Measurements from ENCODE around the gene MAP1LC3A.

MAP1LC3A gene

DNA sequence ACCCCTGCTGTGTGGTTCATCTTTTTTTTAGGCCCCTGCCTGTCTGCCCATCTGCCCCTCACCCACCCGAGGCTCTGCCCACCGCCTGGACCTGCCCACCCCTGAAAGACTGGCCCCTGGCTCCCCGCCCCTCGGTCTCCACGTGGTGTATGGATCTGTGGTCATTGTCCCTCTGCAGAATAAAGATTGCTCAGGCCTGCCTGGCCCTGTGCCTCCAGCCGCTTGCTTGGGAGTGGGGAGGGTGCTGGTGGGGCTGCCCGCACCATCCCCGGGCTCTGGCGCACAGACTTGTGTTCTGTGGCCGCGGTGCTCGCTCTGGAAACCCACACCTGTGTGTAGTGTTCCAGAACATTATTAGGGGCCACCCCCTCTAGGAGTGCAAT, 1.6 kb downstream of the MAP1LC3A start:
- H3K4me3 ChIP-seq (ENCODE audit: low read length) = no peak overlapping the region
- no peak for DNase-seq (ENCODE audit: low read depth)
- TF ChIP-seq, protein P1, sequence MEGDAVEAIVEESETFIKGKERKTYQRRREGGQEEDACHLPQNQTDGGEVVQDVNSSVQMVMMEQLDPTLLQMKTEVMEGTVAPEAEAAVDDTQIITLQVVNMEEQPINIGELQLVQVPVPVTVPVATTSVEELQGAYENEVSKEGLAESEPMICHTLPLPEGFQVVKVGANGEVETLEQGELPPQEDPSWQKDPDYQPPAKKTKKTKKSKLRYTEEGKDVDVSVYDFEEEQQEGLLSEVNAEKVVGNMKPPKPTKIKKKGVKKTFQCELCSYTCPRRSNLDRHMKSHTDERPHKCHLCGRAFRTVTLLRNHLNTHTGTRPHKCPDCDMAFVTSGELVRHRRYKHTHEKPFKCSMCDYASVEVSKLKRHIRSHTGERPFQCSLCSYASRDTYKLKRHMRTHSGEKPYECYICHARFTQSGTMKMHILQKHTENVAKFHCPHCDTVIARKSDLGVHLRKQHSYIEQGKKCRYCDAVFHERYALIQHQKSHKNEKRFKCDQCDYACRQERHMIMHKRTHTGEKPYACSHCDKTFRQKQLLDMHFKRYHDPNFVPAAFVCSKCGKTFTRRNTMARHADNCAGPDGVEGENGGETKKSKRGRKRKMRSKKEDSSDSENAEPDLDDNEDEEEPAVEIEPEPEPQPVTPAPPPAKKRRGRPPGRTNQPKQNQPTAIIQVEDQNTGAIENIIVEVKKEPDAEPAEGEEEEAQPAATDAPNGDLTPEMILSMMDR (IDR thresholded peaks at IDR 0.05; ENCODE audit: insufficient read depth, low read depth, low read length, missing control alignments) = no peak

DNA sequence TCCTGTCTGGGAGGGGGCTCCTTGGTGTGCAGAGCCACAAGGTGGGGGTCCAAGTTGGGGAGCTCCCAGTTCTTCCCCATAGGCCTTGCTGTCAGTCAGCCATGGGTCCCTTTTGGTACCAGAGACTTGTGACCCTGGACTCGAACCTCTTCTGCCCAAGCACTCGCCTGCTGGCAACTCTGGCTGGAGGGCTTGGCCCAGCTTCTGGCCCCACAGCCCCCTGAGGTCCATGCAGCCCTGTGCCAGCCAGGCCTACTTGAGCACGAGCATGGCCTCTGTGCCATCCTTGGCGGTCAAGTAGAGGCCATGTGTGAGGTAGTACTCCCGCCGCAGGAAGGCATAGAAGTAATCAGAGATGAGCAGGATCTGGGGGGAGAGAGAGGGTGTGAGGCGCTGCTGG, 2.1 kb downstream of the MAP1LC3A start:
- TF ChIP-seq, protein P1 (IDR thresholded peaks at IDR 0.05; ENCODE audit: insufficient read depth, low read depth, low read length, missing control alignments) = no peak
- no peak for DNase-seq (ENCODE audit: low read depth)
- no peak overlapping the region for H3K4me3 ChIP-seq (ENCODE audit: low read length)

GRCh38 chr20:34561661-34562060, 3.1 kb downstream of the MAP1LC3A start:
- TF ChIP-seq, protein P1 (IDR thresholded peaks at IDR 0.05; ENCODE audit: insufficient read depth, low read depth, low read length, missing control alignments) = no peak
- DNase-seq (ENCODE audit: low read depth) = no peak
- no peak overlapping the region for H3K4me3 ChIP-seq (ENCODE audit: low read length)

DNA sequence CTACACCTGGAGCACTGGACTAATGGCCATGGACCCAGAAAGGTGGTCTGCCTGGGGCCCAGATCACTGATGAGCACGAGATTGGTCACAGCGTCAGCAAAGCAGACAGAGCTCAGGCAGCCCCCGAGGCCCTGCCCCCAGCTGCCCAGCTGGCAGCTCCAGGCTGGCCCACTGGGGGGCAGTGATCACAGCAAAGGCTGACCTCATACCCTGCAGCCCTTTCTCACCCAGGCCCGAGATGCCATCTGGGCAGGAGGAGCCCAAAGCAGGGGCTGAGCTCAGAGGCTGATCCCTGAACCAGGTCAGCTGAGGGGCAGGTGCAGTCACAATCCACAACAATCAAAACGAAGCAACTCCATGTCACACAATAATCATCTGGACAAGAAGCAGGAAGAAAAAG, 4.1 kb downstream of the MAP1LC3A start:
- no peak overlapping the region for H3K4me3 ChIP-seq (ENCODE audit: low read length)
- no peak for DNase-seq (ENCODE audit: low read depth)
- TF ChIP-seq, protein P1 (IDR thresholded peaks at IDR 0.05; ENCODE audit: insufficient read depth, low read depth, low read length, missing control alignments) = peak; percentile 26

DNA sequence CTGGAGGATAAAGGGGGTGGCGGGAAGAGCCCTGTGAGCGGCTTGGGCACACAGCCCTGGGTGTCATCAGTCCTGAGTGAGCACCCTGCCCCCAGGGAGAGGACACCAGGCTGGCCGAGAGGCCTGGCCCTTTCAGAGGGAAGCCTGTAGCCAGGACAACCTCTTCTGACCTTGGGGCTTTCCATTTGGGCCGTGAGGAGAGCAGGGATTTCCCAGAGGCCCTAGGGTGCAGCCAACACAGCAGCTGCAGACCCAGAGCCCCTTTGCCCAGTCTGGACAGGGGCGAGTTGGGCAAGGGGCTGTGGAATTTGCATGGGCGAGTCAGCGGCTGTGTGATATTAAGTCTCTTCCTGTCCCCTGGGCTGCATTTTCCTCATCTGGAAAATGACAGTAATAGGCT, 6.3 kb downstream of the MAP1LC3A start:
- DNase-seq (ENCODE audit: low read depth) = no peak
- H3K4me3 ChIP-seq (ENCODE audit: low read length) = no peak overlapping the region
- TF ChIP-seq, protein P1 (IDR thresholded peaks at IDR 0.05; ENCODE audit: insufficient read depth, low read depth, low read length, missing control alignments) = no peak

DNA sequence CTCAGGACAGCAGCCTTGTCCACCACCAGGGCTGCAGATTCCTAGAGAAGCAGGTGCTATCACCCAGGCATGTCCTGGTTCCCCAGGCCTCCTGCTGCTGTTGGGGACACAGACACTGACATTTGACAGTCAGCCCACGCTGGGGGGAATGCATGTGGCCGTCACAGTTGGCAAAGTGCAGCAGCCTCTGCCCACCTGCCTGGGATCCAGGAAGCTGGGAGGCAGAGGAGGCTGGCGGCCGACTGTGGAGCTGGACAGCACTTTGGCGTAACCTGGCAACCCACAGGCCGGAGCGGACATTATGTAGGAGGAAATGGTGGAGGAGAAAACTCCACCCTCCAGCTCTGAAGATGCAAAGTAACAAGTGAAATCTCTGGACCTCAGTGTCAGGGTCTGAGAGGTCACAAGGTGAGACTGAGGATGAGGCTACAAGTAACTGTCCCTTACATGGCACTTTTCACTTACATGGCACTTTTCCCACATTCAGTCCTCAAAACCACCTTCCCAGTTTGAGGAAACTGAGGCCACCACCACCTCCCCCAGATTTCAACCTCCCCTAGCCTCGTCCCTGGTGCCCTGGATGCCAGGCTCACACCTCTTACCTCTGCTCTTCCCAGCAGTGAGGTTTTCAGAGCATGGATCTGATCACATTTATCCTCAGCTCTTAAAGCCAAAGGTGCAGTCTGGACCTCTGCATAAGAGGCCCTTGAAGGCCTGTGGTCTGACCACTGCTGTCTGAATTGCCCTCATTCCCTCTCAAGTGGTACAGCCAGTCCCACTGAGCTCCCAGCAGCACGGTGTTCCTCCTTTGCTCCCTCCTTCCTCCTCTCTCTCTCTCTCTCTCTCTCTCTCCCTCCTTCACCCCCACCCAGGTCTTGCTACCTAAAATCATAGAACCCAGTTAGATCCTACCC, 8.7 kb downstream of the MAP1LC3A start:
- DNase-seq (ENCODE audit: low read depth) = no peak
- H3K4me3 ChIP-seq (ENCODE audit: low read length) = no peak overlapping the region
- TF ChIP-seq, protein P1 (IDR thresholded peaks at IDR 0.05; ENCODE audit: insufficient read depth, low read depth, low read length, missing control alignments) = no peak

Measured in epithelial cell of esophagus (primary cell).